Measurements from ENCODE around the gene GPATCH2L. TPM values are rescaled to one million over a fixed set of nuclear protein-coding genes. Genes with fewer than 3 reads are reported as not detected.

The GPATCH2L gene
- total and polyA plus RNA-seq, 2 donors (not counting 1 experiment from before 2014, with no cell fraction given): 17.4 to 82.7 TPM

- no peaks in the 10 kb centered on the region for H3K79me2 ChIP-seq (ENCODE audit: control insufficient read depth, insufficient read depth, low read length)
- H2AFZ ChIP-seq (ENCODE audit: insufficient read depth, low read depth, low read length, poor library complexity, severe bottlenecking): no peak overlapping the region
- no peak overlapping the region for H3K4me2 ChIP-seq (replicated peaks; ENCODE audit: low read depth, low read length, poor library complexity, severe bottlenecking)
- ATAC-seq (ENCODE audit: low read depth) (no peak), DNase-seq (no peak)
- no peak overlapping the region for H3K9ac ChIP-seq (ENCODE audit: low read length)
- no peak overlapping the region for H3K4me3 ChIP-seq (ENCODE audit: control extremely low read depth in 1 of 5, extremely low read depth in 1 of 5, insufficient read depth in 1 of 5, low read depth in 2 of 5, low read length in 4 of 5)
- H3K27ac Mint-ChIP-seq: no peak overlapping the region
- H3K4me1 Mint-ChIP-seq: no peaks in the 10 kb centered on the region
- ChIA-PET POLR2A (no interaction called here), CTCF (interaction anchor here (0.8 kb wide), 1 partner anchor 211 kb away, joined by 3 read pairs; no protein-coding TSS in a partner anchor)
- H3K27me3 Mint-ChIP-seq: peaks cover 70% of the 10 kb centered on the region
- H3K9me3 ChIP-seq (ENCODE audit: control extremely low read depth in 1 of 3, control insufficient read depth in 2 of 3, insufficient read depth in 1 of 3, low read length in 2 of 3): no peaks in the 10 kb centered on the region
- no peak overlapping the region for H3K27ac ChIP-seq (ENCODE audit: low read length in 2 of 2)
- H3K9me3 Mint-ChIP-seq (ENCODE audit: insufficient read depth): no peaks in the 10 kb centered on the region
- H3K4me1 ChIP-seq (ENCODE audit: control insufficient read depth in 2 of 2, insufficient read depth in 2 of 2, low read length in 2 of 2): no peaks in the 10 kb centered on the region
- no peaks in the 10 kb centered on the region for H3K36me3 ChIP-seq (replicated peaks in 1 of 2; ENCODE audit: control extremely low read depth in 1 of 2, control insufficient read depth in 1 of 2, extremely low read depth in 1 of 2, insufficient read depth in 2 of 2, low read length in 1 of 2)
- no peak overlapping the region for H3K4me3 Mint-ChIP-seq
- 71% methylated on average over 1 of the region's 3 CpGs for WGBS (ENCODE audit: insufficient coverage)
- H3K27me3 ChIP-seq (replicated peaks in 1 of 4; ENCODE audit: control extremely low read depth in 1 of 4, control insufficient read depth in 3 of 4, insufficient read depth in 4 of 4, low read length in 3 of 4): peaks cover 0 to 25% (median 2%) of the 10 kb centered on the region in 4 experiments
- H4K20me1 ChIP-seq (ENCODE audit: control insufficient read depth, insufficient read depth, low read length, poor library complexity, severe bottlenecking): no peaks in the 10 kb centered on the region
- intact Hi-C loops (cut with micrococcal nuclease): no loop called here
- TF ChIP-seq EZH2 (IDR thresholded peaks at IDR 0.05; ENCODE audit: borderline replicate concordance, insufficient read depth, low read depth, low read length, poor library complexity, severe bottlenecking): no peak
- TF ChIP-seq CTCF (IDR thresholded peaks at IDR 0.05): no peak
These were observed 21.7 kb upstream of the GPATCH2L start for GRCh38 chr14:76129851-76130576.

Data from B cell (primary cell).